ENCODE measurements around the gene SLAMF8.

GRCh38 chr1:159880430-159880829 is 53.8 kb downstream of the SLAMF8 start:
- no peak for TF ChIP-seq ZNF274 (IDR thresholded peaks at IDR 0.05; ENCODE audit: low read depth, low read length)
- no peak for TF ChIP-seq SUZ12 (IDR thresholded peaks at IDR 0.05; ENCODE audit: extremely low read depth, insufficient read depth, insufficient read length)
- no peak for TF ChIP-seq YY1 (IDR thresholded peaks at IDR 0.05; ENCODE audit: insufficient read depth, insufficient read length)

Measured in NT2/D1 (cell line).